Loucy (cell line): ENCODE results near the gene ZNF792.
"Not testable (repeated sequence)": the region's sequence is repeated elsewhere in the genome, so short reads cannot be mapped to it uniquely, and the experiment has no call there.

Experiments
- H2AFZ ChIP-seq: fragments of 200-600 bp; sonication (generic); 2 replicates; pipeline ENCODE4 v1.6.0; 2016; ENCODE audit warnings: antibody characterized with exemption, mild to moderate bottlenecking, low read length, moderate library complexity
- H3F3A ChIP-seq: fragments of 200-600 bp; 2 replicates; pipeline ENCODE4 v1.6.0; 2016; ENCODE audit warnings: antibody characterized with exemption, low read depth, mild to moderate bottlenecking
- H3K27me3 ChIP-seq: fragments of 200-600 bp; sonication (generic); 2 replicates; pipeline ENCODE4 v1.6.1; 2014; ENCODE audit warnings: low read length, mild to moderate bottlenecking; ENCODE audit not compliant: insufficient read depth, poor library complexity, severe bottlenecking
- H3K36me3 ChIP-seq: fragments of 200-600 bp; sonication (generic); 2 replicates; pipeline ENCODE4 v1.6.1; 2016; ENCODE audit warnings: low read length; ENCODE audit not compliant: insufficient read depth
- H3K4me1 ChIP-seq: fragments of 200-600 bp; sonication (generic); 2 replicates; pipeline ENCODE4 v1.5.1; 2014; ENCODE audit warnings: low read length, mild to moderate bottlenecking; ENCODE audit not compliant: insufficient read depth, poor library complexity, severe bottlenecking
- H3K4me2 ChIP-seq: fragments of 200-600 bp; sonication (generic); 2 replicates; pipeline ENCODE4 v1.6.0; 2014; ENCODE audit warnings: antibody characterized with exemption, low read length, low read depth, mild to moderate bottlenecking; ENCODE audit not compliant: poor library complexity, severe bottlenecking
- H3K4me3 ChIP-seq: fragments of 200-600 bp; sonication (generic); 2 replicates; pipeline ENCODE4 v1.5.1; 2014; ENCODE audit warnings: low read length, mild to moderate bottlenecking, mixed read lengths; ENCODE audit not compliant: poor library complexity, severe bottlenecking
- H3K79me2 ChIP-seq: fragments of 200-600 bp; sonication (generic); 2 replicates; pipeline ENCODE4 v1.6.1; 2014; ENCODE audit warnings: low read length; ENCODE audit not compliant: insufficient read depth
- H3K9ac ChIP-seq: fragments of 200-600 bp; sonication (generic); 2 replicates; pipeline ENCODE4 v1.6.0; 2014; ENCODE audit warnings: mild to moderate bottlenecking, low read depth, low read length, moderate library complexity; ENCODE audit not compliant: poor library complexity, severe bottlenecking
- H3K9me2 ChIP-seq: fragments of 200-600 bp; sonication (generic); replicated peaks from 2 replicates; pipeline ENCODE4 v1.6.1; 2016; ENCODE audit warnings: low read depth, low read length, mixed read lengths
- H3K9me3 ChIP-seq: fragments of 200-600 bp; sonication (generic); 2 replicates; pipeline ENCODE4 v1.6.1; 2014; ENCODE audit warnings: mild to moderate bottlenecking, antibody characterized with exemption, low read length, low read depth; ENCODE audit not compliant: insufficient read depth
- H4K20me1 ChIP-seq: fragments of 200-600 bp; sonication (generic); 2 replicates; pipeline ENCODE4 v1.6.0; 2014; ENCODE audit warnings: antibody characterized with exemption, low read length, mild to moderate bottlenecking; ENCODE audit not compliant: insufficient read depth, poor library complexity, severe bottlenecking
- EZH2phosphoT487 ChIP-seq: fragments of 200-600 bp; IDR thresholded peaks from 2 replicates; pipeline ENCODE4 v1.6.1; 2018; ENCODE audit warnings: antibody characterized with exemption, mild to moderate bottlenecking, moderate library complexity, borderline replicate concordance
- TF ChIP-seq, protein P1 (sequence below): fragments of 200-600 bp; sonication (generic); conservative IDR thresholded peaks from 2 replicates; pipeline ENCODE4 v1.5.1; 2014; ENCODE audit warnings: mild to moderate bottlenecking, antibody characterized with exemption, low read length

Gene ZNF792

DNA sequence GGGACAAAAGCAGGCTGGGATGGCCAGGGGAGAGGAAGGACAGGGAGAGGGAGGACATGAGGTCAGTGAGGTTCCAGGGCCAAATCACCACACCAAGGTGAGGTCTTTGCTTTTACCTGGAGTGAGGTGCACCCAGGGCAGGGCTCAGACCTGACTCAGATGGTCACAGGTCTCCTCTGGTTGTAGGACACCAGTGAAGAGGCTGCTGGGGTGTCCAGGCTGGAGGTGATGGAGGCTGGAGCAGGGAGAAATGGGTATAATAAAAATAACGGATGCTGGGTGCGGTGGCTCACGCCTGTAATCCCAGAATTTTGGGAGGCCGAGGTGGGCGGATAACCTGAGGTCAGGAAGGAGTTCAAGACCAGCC lies 43.0 kb upstream of the ZNF792 start:
- Histone ChIP-seq H3K79me2 (peaks cover 51% of the 10 kb centered on the region), H4K20me1 (peaks cover 46% of the 10 kb centered on the region), H3F3A (no peaks in the 10 kb centered on the region), H3K27me3 (no peaks in the 10 kb centered on the region), H3K4me1 (peaks cover 17% of the 10 kb centered on the region), H3K9me3 (no peaks in the 10 kb centered on the region), H3K4me3 (no peak overlapping the region), H3K4me2 (no peak overlapping the region), H3K9ac (no peak overlapping the region), H3K36me3 (peaks cover 30% of the 10 kb centered on the region; the same call in 1 of the 2 replicates), H3K9me2 (no peaks in the 10 kb centered on the region), H2AFZ (no peak overlapping the region)
- TF ChIP-seq EZH2phosphoT487, result no peak
- TF ChIP-seq, protein P1, sequence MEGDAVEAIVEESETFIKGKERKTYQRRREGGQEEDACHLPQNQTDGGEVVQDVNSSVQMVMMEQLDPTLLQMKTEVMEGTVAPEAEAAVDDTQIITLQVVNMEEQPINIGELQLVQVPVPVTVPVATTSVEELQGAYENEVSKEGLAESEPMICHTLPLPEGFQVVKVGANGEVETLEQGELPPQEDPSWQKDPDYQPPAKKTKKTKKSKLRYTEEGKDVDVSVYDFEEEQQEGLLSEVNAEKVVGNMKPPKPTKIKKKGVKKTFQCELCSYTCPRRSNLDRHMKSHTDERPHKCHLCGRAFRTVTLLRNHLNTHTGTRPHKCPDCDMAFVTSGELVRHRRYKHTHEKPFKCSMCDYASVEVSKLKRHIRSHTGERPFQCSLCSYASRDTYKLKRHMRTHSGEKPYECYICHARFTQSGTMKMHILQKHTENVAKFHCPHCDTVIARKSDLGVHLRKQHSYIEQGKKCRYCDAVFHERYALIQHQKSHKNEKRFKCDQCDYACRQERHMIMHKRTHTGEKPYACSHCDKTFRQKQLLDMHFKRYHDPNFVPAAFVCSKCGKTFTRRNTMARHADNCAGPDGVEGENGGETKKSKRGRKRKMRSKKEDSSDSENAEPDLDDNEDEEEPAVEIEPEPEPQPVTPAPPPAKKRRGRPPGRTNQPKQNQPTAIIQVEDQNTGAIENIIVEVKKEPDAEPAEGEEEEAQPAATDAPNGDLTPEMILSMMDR, result no peak

DNA sequence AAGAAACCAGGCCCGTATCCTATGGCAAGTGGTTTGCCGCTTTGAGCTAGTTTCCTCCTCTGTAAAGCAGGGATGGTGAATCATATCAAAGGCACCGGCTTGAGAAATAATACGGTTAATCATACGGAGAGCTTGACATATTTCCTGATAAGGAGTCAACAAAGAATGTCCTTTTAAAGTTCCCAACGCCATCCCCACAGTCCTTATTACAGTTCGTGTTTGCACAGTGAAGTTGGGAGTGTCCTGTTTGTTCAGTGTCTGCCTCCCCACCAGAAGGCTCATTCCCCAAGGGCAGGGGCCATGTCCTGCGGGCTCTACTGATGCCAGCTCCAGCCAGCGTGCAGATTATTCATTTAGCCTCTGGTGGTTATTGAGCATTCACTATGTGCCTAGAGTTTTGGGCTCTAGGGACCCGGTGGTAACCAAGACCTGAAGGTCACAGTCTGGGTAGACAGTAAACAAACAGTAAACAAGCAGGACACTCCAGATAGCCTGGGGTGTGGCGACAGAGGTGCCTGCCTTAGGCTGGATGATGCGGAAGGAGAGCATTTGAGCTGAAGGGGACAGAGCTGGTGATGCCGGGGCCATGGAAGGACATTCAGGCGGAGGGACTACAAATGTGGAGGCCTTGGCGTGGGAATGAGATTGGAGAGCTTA lies 42.4 kb upstream of the ZNF792 start:
- Histone ChIP-seq H3F3A (no peaks in the 10 kb centered on the region), H3K9me2 (no peaks in the 10 kb centered on the region), H2AFZ (no peak overlapping the region), H3K9ac (no peak overlapping the region), H4K20me1 (peaks cover 51% of the 10 kb centered on the region), H3K36me3 (peaks cover 25% of the 10 kb centered on the region; the same call in 1 of the 2 replicates), H3K79me2 (peaks cover 56% of the 10 kb centered on the region), H3K4me3 (no peak overlapping the region), H3K4me2 (no peak overlapping the region), H3K4me1 (peaks cover 20% of the 10 kb centered on the region), H3K9me3 (no peaks in the 10 kb centered on the region), H3K27me3 (no peaks in the 10 kb centered on the region)
- TF ChIP-seq EZH2phosphoT487, result no peak
- TF ChIP-seq, protein P1, result no peak

DNA sequence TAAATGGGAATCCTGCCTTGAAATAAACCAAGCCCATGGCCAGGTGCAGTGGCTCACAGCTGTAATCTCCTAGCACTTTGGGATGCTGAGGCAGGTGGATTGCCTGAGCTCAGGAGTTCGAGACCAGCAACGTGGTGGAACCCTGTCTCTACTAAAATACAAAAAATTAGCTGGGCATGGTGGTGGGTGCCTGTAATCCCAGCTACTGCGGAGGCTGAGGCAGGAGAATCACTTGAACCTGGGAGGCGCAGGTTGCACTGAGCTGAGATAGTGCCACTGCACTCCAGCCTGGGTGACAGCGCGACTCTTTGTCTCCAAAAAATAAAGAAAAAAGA lies 41.9 kb upstream of the ZNF792 start:
- H3K9ac ChIP-seq, H3K4me3 ChIP-seq: not testable (repeated sequence)

More for the DNA sequence above, 41.9 kb upstream of the ZNF792 start:
- H2AFZ ChIP-seq, H3K4me2 ChIP-seq, H3K27me3 ChIP-seq, H3F3A ChIP-seq, H3K9me3 ChIP-seq, H3K9me2 ChIP-seq: not testable (repeated sequence)
- H3K4me1 ChIP-seq, result peaks cover 20% of the 10 kb centered on the region
- H3K36me3 ChIP-seq, result peaks cover 20% of the 10 kb centered on the region; the same call in 1 of the 2 replicates
- H3K79me2 ChIP-seq, result peaks cover 61% of the 10 kb centered on the region
- peaks cover 56% of the 10 kb centered on the region for H4K20me1 ChIP-seq
